MM.1S (cell line): ENCODE data around the gene PNKP.

ENCODE experiments used
- CTCF ChIP-seq: fragments of 300-600 bp; sonication (generic); IDR thresholded peaks from 2 replicates; pipeline ENCODE4 v1.5.1; 2016; ENCODE audit warnings: antibody characterized with exemption, low read length, mixed read lengths
- EZH2 ChIP-seq: fragments of 300-600 bp; sonication (generic); optimal IDR thresholded peaks from 2 replicates; pipeline ENCODE3; 2017; ENCODE audit warnings: low read depth, mild to moderate bottlenecking, antibody characterized with exemption, low read length, mixed read lengths
- EZH2phosphoT487 ChIP-seq: fragments of 300-600 bp; sonication (generic); IDR thresholded peaks from 2 replicates; pipeline ENCODE4 v1.6.1; 2018; ENCODE audit warnings: antibody characterized with exemption, low read length

- TF ChIP-seq CTCF (no peak), EZH2 (no peak), EZH2phosphoT487 (no peak)
These were observed 17.2 kb downstream of the PNKP start for GRCh38 chr19:49850221-49850486.
